Stimulated activated CD4-positive, alpha-beta T cell treated with anti-CD3 and anti-CD28 coated beads, Interleukin-12 subunit alpha, Interleukin-12 subunit beta, amount 100 ng/mL, for 24 hours (primary cell): Measurements from ENCODE around the gene MOV10.
"Not testable (repeated sequence)": the region's sequence is repeated elsewhere in the genome, so short reads cannot be mapped to it uniquely, and the experiment has no call there.

Experiments
- DNase-seq, 2 experiments: peaks; one replicate each; pipeline ENCODE4 v3.0.0-alpha.2; 2020; ENCODE audit warnings: low read depth in 2 of 2

Gene MOV10

GRCh38 chr1:112713466-112714312 lies 39.2 kb downstream of the MOV10 start:
- no peak for DNase-seq

GRCh38 chr1:112714313-112715263 lies 40.1 kb downstream of the MOV10 start:
- DNase-seq, result no peak

DNA sequence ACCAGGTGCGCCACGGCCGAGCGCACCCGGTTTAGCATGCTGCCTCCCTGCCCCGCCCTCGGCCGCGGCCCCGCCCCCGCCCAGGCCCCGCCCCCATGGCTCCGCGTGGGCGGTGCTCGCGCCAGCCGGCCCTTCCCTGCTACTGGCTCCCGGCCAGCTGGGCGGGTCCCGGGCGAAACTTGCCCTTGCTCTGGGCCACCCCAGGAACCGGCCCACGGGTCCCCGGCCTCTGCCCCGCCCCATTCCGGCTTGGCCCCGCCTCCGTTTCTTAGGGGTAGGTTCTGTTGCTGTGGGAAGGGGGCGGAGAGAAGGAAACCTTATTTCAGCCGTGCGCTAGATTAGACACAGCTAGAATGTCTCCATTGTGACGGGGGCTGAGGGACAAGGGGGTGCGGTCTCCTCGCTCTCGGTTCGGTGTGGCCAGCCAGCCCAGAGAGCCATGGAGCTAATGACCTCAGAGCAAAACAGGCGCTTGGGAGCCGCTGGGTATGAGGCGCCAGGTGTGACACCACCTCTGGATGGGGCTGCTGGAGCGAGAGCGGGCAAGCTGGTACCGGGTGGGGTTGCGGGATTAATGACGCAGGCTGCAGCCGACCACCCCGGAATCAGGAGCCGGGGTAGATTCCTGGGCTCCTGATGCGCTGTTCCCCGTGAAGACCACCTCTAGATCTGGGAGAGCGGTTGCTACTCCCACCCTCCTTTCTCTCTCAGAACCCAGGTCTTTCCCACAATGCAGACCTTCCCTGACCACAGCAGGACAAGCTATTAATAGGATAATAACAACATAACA lies 41.0 kb downstream of the MOV10 start, which contains the start of gene PPM1J:
Gene PPM1J, minus strand, starts transcription at position 69 of the 790 bp plus-strand sequence. Its CDS starts 31 bp downstream, at position 38.
- DNase-seq, result peak; percentile 76 to 97

DNA sequence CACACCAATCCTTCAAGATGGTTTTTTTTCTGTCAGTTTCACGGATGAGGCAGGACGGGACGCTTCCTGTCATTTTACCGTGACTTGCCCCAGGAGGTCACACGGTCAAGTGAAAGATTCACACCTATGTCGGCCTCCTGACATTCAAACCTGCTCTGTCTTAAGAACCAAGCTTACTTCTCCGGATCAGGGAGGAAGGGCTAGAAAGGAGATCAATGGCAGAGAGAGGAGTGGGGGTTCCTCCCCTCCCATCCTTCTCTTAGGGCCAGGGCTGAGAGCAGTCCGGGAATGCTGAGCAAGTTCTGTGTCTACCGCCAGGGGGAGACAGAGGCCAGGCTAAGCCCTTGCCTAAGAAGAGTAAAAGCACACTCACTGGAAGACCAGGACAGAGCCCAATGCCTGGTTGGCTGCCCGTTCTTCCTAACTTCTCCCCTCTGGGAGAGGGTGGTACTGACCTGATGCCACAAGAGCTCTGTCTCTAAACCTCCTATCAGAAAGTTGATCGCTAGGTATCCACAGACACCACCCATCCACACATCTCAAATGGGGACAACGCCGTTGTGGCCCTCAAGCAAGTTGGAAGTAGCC lies 41.8 kb downstream of the MOV10 start:
- peak; percentile 67 to 80 for DNase-seq

DNA sequence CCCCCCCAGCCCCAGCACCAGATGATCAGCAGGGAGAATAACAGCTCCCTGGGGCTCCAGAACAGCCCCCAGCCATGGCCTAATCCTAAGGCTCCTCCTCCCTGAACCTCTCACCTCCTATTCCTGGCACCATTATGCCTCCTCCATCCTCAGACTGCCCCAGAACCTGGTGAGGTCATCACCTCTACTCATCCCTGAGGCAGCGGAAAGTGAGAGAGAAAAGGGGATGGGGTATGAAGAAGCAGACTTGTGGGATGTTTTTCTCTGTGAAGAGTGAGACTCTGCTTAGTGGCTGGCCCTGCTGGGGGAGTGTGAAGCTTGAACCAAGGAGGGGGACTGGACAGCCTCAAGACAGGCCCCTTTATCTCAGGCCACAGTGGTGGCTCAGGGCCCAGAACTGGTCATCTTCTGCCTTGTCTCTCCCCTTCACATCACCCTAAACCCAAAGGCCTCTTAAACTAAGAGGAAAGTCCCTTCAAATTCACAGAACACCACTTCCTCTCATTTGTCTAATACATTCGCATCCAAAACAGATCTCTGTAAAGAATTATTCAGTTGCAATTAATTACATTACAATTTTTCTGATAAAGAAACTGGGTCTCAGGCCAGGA lies 42.9 kb downstream of the MOV10 start:
- DNase-seq, result no peak

- DNase-seq, result peak; percentile 52 to 76
Observed at GRCh38 chr1:112718691-112719418, 44.4 kb downstream of the MOV10 start.

DNA sequence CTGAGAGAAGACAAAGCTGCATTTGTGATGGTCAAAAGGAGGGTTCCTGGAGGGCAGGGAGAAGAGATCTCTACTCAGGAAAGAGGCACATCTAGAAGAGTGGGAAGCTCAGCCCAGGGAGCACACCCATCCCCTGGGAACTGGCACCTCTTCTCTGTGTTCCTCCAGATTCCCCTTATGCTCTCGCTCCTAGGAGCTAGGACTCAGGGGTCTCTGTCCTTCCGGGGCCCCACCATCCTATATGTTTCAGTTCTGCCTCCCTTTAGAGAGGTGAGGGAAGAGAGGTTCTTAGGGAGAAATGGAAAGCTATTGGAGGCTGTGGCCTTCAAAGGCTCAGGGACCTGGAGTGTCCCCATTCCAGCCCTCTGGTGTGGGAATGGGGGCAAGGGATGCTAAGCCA lies 45.2 kb downstream of the MOV10 start:
- no peak for DNase-seq

DNA sequence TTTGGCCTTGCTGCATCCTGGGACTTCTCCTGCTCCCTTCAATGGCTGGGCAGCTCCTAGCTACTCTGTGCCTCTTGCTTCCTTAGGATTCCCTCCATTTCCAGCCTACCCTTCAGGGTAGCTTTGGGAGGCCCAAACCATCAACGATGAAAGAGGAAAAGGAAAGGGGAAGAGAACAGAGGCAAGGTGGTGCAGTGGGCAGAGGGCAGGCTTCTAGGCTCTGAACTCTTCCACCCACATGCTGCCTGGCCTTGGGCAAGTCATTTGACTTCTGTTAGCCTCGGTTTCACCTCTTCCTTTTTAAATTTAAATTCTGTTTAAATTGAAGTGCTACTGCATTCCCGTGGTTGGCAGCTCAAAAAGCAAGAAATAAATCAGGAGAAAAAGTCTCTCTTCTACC lies 46.3 kb downstream of the MOV10 start:
- no peak for DNase-seq

DNA sequence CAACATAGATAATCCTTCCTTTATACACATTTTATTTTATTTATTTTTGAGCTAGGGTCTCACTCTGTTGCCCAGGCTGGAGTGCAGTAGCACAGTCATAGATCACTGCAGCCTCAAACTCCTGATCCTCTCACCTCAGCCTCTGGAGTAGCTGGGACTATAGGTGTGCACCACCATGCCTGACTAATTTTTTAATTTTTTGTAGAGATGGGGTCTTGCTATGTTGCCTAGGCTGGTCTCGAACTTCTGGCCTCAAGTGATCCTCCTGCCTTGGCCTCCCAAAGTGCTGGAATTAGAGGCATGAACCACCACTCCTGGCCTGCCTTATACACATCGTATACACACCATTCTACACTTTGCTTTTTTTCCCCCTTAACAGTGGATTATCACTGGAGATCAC lies 46.8 kb downstream of the MOV10 start:
- not testable (repeated sequence) for DNase-seq

- DNase-seq, result no peak
Observed at GRCh38 chr1:112721966-112722524, 47.6 kb downstream of the MOV10 start.

- DNase-seq, result no peak
Observed at GRCh38 chr1:112722601-112723510, 48.4 kb downstream of the MOV10 start.

DNA sequence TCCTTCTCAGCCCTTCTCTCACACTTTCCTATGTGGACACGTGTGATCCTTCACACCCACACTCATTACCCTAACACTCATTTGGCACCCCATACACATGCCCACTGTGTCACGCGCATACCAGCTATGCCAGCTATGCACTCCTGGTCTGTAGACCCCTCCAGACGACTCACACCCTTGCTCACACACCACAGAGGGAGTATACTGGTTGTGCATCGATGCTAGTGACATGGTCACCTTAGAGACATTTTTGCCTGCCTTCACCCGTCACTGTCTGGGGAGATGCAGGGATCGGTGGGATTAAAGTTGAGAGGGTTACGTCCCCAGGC lies 49.0 kb downstream of the MOV10 start:
- no peak for DNase-seq

GRCh38 chr1:112724240-112724639 lies 49.8 kb downstream of the MOV10 start:
- DNase-seq, result not testable (repeated sequence)

GRCh38 chr1:112727716-112728115 lies 53.3 kb downstream of the MOV10 start:
- no peak for DNase-seq

- not testable (repeated sequence) for DNase-seq
Observed at GRCh38 chr1:112728306-112728971, 54.0 kb downstream of the MOV10 start.

- DNase-seq, result not testable (repeated sequence)
Observed at GRCh38 chr1:112729011-112729410, 54.6 kb downstream of the MOV10 start.

- no peak for DNase-seq
Observed at GRCh38 chr1:112729909-112730308, 55.5 kb downstream of the MOV10 start.

- no peak for DNase-seq
Observed at GRCh38 chr1:112731451-112731850, 57.0 kb downstream of the MOV10 start.
